Neural cell (in vitro differentiated cells): ENCODE results near the gene GTF2F2. TPM values are rescaled to one million over a fixed set of nuclear protein-coding genes. Genes with fewer than 3 reads are reported as not detected.

Source experiments
- H2AFZ ChIP-seq: fragments of 200-600, 300-800 bp; sonication (generic), shearing (Covaris generic); 2 replicates; pipeline ENCODE4 v1.6.0; 2014; ENCODE audit warnings: low read depth, mild to moderate bottlenecking, antibody characterized with exemption, low read length, moderate library complexity
- H3F3A ChIP-seq: fragments of 200-600 bp; shearing (Covaris generic); 2 replicates; pipeline ENCODE4 v1.6.1; 2016; ENCODE audit warnings: mild to moderate bottlenecking, moderate library complexity, mixed read lengths, antibody characterized with exemption, low read length; ENCODE audit not compliant: insufficient read depth, poor library complexity, severe bottlenecking
- H3K27ac ChIP-seq: fragments of 200-600, 300-800 bp; sonication (generic), shearing (Covaris generic); 2 replicates; pipeline ENCODE4 v1.5.1; 2014; ENCODE audit warnings: mild to moderate bottlenecking, low read length, moderate library complexity
- H3K27me3 ChIP-seq: fragments of 300-800, 200-600 bp; sonication (generic), shearing (Covaris generic); 2 replicates; pipeline ENCODE4 v1.6.0; 2014; ENCODE audit warnings: mild to moderate bottlenecking, low read depth, low read length, moderate library complexity; ENCODE audit not compliant: insufficient read depth
- H3K36me3 ChIP-seq: fragments of 300-800, 200-600 bp; sonication (generic), shearing (Covaris generic); 2 replicates; pipeline ENCODE4 v1.5.1; 2014; ENCODE audit warnings: mild to moderate bottlenecking, antibody characterized with exemption, low read length, moderate library complexity; ENCODE audit not compliant: insufficient read depth
- H3K4me2 ChIP-seq: fragments of 300-800, 200-600 bp; sonication (generic), shearing (Covaris generic); 2 replicates; pipeline ENCODE4 v1.6.0; 2014; ENCODE audit warnings: mild to moderate bottlenecking, low read length
- H3K4me3 ChIP-seq: fragments of 300-800, 200-600 bp; sonication (generic), shearing (Covaris generic); 2 replicates; pipeline ENCODE4 v1.5.1; 2014; ENCODE audit warnings: mild to moderate bottlenecking, low read length, moderate library complexity
- H3K79me2 ChIP-seq: fragments of 200-600 bp; shearing (Covaris generic); replicated peaks from 2 replicates; pipeline ENCODE4 v1.6.0; 2014; ENCODE audit warnings: mild to moderate bottlenecking, low read length, moderate library complexity; ENCODE audit not compliant: insufficient read depth
- H3K9ac ChIP-seq: fragments of 300-800, 200-600 bp; sonication (generic), shearing (Covaris generic); 2 replicates; pipeline ENCODE4 v1.6.1; 2016; ENCODE audit warnings: mild to moderate bottlenecking, low read length, mixed read lengths
- H3K9me2 ChIP-seq: fragments of 200-600 bp; shearing (Covaris generic); 2 replicates; pipeline ENCODE4 v1.6.1; 2016; ENCODE audit warnings: mild to moderate bottlenecking, low read length, mixed read lengths; ENCODE audit not compliant: insufficient read depth
- H3K9me3 ChIP-seq: fragments of 200-600, 300-800 bp; sonication (generic), shearing (Covaris generic); 2 replicates; pipeline ENCODE4 v1.6.1; 2016; ENCODE audit warnings: mild to moderate bottlenecking, mixed run types, low read length, moderate library complexity, mixed read lengths
- H4K20me1 ChIP-seq: fragments of 200-600 bp; shearing (Covaris generic); 2 replicates; pipeline ENCODE4 v1.6.1; 2016; ENCODE audit warnings: mild to moderate bottlenecking, mixed run types; ENCODE audit not compliant: insufficient read depth
- EP300 ChIP-seq: fragments of 450-650 bp; conservative IDR thresholded peaks from 2 replicates; pipeline ENCODE4 v1.6.1; 2014; ENCODE audit warnings: antibody characterized with exemption, mild to moderate bottlenecking, moderate library complexity; ENCODE audit not compliant: poor library complexity, severe bottlenecking
- EZH2 ChIP-seq: fragments of 200-600, 300-800 bp; shearing (Covaris generic), sonication (generic); IDR thresholded peaks from 2 replicates; pipeline ENCODE4 v1.6.1; 2014; ENCODE audit warnings: antibody characterized with exemption, low read length, borderline replicate concordance, mild to moderate bottlenecking; ENCODE audit not compliant: insufficient read depth, poor library complexity, severe bottlenecking
- MXI1 ChIP-seq: fragments of 450-650 bp; conservative IDR thresholded peaks from 2 replicates; pipeline ENCODE4 v1.6.1; 2014; ENCODE audit warnings: antibody characterized with exemption, mild to moderate bottlenecking; ENCODE audit not compliant: poor library complexity, severe bottlenecking
- POLR2AphosphoS5 ChIP-seq: IDR thresholded peaks from 2 replicates; pipeline ENCODE4 v1.6.1; 2012
- RAD21 ChIP-seq: fragments of 450-650 bp; conservative IDR thresholded peaks from 2 replicates; pipeline ENCODE4 v1.6.1; 2014; ENCODE audit warnings: antibody characterized with exemption, mild to moderate bottlenecking, moderate library complexity
- SMC3 ChIP-seq: fragments of 450-650 bp; conservative IDR thresholded peaks from 2 replicates; pipeline ENCODE4 v1.6.1; 2014; ENCODE audit warnings: antibody characterized with exemption, mild to moderate bottlenecking, moderate library complexity; ENCODE audit not compliant: poor library complexity
- TAF1 ChIP-seq: IDR thresholded peaks from 2 replicates; pipeline ENCODE4 v1.6.1; 2012; ENCODE audit warnings: low read depth
- polyA plus RNA-seq: library from polyadenylated mRNA; depleted of rRNA; stranded (reverse); fragments of >200 nt; gene quantifications from 2 replicates; pipeline ENCODE4 v1.2.3, GENCODE V29; 2014
- TF ChIP-seq, protein P1 (sequence below): IDR thresholded peaks from 2 replicates; pipeline ENCODE4 v1.6.1; 2012; ENCODE audit warnings: borderline replicate concordance
- TF ChIP-seq, protein P2 (sequence below): fragments of 450-650 bp; IDR thresholded peaks from 2 replicates; pipeline ENCODE4 v1.5.1; 2014; ENCODE audit warnings: antibody characterized with exemption, mild to moderate bottlenecking, moderate library complexity; ENCODE audit not compliant: poor library complexity, severe bottlenecking

Gene GTF2F2
- polyA plus RNA-seq, 1 donor from 2014 or later = 29.6 TPM

- Histone ChIP-seq H3K27ac (no peak overlapping the region), H3F3A (no peaks in the 10 kb centered on the region), H3K4me2 (no peak overlapping the region), H3K36me3 (no peaks in the 10 kb centered on the region), H3K9ac (no peak overlapping the region), H3K4me3 (no peak overlapping the region), H3K79me2 (no peaks in the 10 kb centered on the region), H4K20me1 (no peaks in the 10 kb centered on the region), H3K27me3 (no peaks in the 10 kb centered on the region), H3K9me3 (no peaks in the 10 kb centered on the region), H2AFZ (no peak overlapping the region), H3K9me2 (no peaks in the 10 kb centered on the region)
- TF ChIP-seq EP300 = no peak
These were observed 87.0 kb downstream of the GTF2F2 start for GRCh38 chr13:45207319-45207718.

DNA sequence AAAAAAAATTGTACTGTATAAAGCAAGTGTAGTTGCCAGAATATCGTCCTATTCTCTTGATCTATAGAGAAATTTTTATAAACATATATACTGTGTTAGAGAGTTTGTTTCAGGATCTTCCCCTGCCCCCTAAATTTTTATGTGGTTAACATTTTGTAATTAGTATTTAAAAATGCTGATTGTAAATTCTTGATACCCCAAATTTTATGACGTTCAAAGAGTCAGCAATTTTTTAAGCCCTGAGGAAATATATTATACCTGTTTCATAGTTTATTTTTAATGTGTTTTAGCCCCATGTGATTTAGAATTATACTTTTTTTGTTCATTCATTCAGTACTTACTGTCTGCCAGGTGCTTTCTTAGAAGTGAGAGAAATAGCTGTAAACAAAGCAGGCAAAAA is 87.8 kb downstream of the GTF2F2 start:
- H2AFZ ChIP-seq = no peak overlapping the region
- H3K27me3 ChIP-seq = no peaks in the 10 kb centered on the region
- H3K9me3 ChIP-seq = no peaks in the 10 kb centered on the region
- H3K36me3 ChIP-seq = no peaks in the 10 kb centered on the region
- H3K9me2 ChIP-seq = no peaks in the 10 kb centered on the region
- no peaks in the 10 kb centered on the region for H3K79me2 ChIP-seq
- H3K4me3 ChIP-seq = no peak overlapping the region
- no peaks in the 10 kb centered on the region for H4K20me1 ChIP-seq
- no peak for TF ChIP-seq MXI1
- TF ChIP-seq EZH2 = no peak
- TF ChIP-seq, protein P1, sequence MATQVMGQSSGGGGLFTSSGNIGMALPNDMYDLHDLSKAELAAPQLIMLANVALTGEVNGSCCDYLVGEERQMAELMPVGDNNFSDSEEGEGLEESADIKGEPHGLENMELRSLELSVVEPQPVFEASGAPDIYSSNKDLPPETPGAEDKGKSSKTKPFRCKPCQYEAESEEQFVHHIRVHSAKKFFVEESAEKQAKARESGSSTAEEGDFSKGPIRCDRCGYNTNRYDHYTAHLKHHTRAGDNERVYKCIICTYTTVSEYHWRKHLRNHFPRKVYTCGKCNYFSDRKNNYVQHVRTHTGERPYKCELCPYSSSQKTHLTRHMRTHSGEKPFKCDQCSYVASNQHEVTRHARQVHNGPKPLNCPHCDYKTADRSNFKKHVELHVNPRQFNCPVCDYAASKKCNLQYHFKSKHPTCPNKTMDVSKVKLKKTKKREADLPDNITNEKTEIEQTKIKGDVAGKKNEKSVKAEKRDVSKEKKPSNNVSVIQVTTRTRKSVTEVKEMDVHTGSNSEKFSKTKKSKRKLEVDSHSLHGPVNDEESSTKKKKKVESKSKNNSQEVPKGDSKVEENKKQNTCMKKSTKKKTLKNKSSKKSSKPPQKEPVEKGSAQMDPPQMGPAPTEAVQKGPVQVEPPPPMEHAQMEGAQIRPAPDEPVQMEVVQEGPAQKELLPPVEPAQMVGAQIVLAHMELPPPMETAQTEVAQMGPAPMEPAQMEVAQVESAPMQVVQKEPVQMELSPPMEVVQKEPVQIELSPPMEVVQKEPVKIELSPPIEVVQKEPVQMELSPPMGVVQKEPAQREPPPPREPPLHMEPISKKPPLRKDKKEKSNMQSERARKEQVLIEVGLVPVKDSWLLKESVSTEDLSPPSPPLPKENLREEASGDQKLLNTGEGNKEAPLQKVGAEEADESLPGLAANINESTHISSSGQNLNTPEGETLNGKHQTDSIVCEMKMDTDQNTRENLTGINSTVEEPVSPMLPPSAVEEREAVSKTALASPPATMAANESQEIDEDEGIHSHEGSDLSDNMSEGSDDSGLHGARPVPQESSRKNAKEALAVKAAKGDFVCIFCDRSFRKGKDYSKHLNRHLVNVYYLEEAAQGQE = no peak
- no peak for TF ChIP-seq SMC3
- TF ChIP-seq, protein P2, sequence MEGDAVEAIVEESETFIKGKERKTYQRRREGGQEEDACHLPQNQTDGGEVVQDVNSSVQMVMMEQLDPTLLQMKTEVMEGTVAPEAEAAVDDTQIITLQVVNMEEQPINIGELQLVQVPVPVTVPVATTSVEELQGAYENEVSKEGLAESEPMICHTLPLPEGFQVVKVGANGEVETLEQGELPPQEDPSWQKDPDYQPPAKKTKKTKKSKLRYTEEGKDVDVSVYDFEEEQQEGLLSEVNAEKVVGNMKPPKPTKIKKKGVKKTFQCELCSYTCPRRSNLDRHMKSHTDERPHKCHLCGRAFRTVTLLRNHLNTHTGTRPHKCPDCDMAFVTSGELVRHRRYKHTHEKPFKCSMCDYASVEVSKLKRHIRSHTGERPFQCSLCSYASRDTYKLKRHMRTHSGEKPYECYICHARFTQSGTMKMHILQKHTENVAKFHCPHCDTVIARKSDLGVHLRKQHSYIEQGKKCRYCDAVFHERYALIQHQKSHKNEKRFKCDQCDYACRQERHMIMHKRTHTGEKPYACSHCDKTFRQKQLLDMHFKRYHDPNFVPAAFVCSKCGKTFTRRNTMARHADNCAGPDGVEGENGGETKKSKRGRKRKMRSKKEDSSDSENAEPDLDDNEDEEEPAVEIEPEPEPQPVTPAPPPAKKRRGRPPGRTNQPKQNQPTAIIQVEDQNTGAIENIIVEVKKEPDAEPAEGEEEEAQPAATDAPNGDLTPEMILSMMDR = no peak
- TF ChIP-seq POLR2AphosphoS5 = no peak
- TF ChIP-seq RAD21 = no peak
- no peak for TF ChIP-seq EP300
- TF ChIP-seq TAF1 = no peak
- H3K4me2 ChIP-seq = no peak overlapping the region
- H3K27ac ChIP-seq = no peak overlapping the region
- H3F3A ChIP-seq = no peaks in the 10 kb centered on the region
- H3K9ac ChIP-seq = no peak overlapping the region

DNA sequence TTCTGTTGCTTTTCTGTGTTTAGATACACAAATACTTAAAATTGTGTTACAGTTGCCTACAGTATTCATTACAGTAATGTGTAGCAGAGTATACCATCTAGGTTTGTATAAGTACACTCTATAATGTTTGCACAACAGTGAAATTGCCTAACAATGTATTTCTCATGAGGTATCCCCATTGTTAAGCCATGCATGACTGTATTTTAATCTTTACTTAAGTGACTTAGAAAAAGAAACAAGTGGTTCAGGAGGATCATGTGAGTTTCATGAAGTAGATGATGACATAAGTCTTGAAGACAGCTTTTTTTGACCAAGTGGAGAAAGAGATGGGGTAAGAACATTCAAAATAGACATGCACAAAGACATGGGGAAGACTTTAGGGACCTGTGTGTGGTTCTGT is 88.9 kb downstream of the GTF2F2 start:
- Histone ChIP-seq H3K27me3 (no peaks in the 10 kb centered on the region), H3K9ac (no peak overlapping the region), H3K4me3 (no peak overlapping the region), H3F3A (no peaks in the 10 kb centered on the region), H3K9me3 (no peaks in the 10 kb centered on the region), H3K79me2 (no peaks in the 10 kb centered on the region), H2AFZ (no peak overlapping the region), H3K9me2 (no peaks in the 10 kb centered on the region), H3K27ac (no peak overlapping the region), H4K20me1 (no peaks in the 10 kb centered on the region), H3K4me2 (no peak overlapping the region), H3K36me3 (no peaks in the 10 kb centered on the region)
- TF ChIP-seq EZH2 (no peak), SMC3 (no peak), POLR2AphosphoS5 (no peak)
